ENCODE measurements around the gene GON4L. TPM values are rescaled to one million over a fixed set of nuclear protein-coding genes. Genes with fewer than 3 reads are reported as not detected.
A peak's percentile ranks its signal among the peaks of the same experiment; 100 is the strongest.

GON4L gene
- total and polyA plus RNA-seq, 3 donors from 2014 or later = 36.4 to 108 (median 77.2) TPM

DNA sequence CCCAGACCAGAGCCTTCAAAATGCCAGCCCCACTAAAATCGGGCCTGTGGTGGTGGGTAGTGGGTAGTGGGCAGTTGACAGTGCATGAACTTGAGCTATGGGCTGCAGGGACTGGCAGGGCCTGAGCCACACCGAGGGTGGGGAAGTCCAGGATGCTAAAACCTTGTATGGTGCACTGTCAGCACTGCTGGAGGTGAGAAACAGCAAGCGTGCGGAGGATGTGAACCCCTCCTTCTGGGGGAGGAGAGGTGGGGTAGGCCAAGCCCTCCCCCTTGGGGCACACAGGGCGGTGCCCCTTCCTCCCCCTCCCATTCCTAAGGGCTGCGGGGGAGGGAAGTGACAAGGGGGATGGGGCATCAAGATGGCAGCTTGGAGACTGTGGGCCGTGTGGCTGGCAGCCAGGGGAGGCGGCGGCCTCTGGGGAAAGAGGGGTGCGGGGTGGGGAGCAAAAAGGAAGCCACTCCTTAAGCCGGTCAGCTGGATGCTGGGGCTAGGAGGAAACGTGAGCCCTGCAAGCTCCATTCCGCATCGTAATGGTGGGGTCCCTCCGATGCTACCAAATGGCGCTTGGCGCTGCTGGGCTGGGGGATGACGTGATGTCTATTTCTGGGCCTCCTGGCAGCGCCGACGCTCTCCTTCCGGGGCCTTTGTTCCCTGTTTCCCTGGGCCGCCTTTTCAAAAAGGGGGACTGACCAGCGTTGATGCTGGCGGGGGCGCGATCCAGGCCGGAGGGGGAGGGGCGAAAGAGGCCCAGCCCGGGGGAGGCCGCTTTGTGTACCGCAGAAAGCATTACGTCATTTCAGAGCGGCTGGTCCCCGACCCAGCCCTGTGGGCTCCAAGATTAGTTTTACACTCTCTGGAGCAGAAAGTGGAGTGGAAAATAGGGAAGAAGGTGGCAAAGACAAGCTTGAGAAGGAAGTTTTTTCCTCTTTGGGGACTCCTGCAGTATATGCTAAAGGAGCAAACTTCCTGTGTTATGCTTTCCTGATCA lies 3.2 kb upstream of the GON4L start:
- Histone ChIP-seq H3K4me3 (peak overlapping the region; percentile 51 to 59), H3K4me1 (peaks cover 19% of the 10 kb centered on the region), H3K9me3 (no peaks in the 10 kb centered on the region), H3K36me3 (ENCODE audit: low read depth, missing control alignments) (no peaks in the 10 kb centered on the region), H3K27me3 (no peaks in the 10 kb centered on the region), H3K27ac (peak overlapping the region; percentile 88 to 96)
- no peak for TF ChIP-seq POLR2A (IDR thresholded peaks at IDR 0.05)
- TF ChIP-seq, protein P1, sequence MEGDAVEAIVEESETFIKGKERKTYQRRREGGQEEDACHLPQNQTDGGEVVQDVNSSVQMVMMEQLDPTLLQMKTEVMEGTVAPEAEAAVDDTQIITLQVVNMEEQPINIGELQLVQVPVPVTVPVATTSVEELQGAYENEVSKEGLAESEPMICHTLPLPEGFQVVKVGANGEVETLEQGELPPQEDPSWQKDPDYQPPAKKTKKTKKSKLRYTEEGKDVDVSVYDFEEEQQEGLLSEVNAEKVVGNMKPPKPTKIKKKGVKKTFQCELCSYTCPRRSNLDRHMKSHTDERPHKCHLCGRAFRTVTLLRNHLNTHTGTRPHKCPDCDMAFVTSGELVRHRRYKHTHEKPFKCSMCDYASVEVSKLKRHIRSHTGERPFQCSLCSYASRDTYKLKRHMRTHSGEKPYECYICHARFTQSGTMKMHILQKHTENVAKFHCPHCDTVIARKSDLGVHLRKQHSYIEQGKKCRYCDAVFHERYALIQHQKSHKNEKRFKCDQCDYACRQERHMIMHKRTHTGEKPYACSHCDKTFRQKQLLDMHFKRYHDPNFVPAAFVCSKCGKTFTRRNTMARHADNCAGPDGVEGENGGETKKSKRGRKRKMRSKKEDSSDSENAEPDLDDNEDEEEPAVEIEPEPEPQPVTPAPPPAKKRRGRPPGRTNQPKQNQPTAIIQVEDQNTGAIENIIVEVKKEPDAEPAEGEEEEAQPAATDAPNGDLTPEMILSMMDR (IDR thresholded peaks at IDR 0.05) = no peak
- intact Hi-C loops (cut with DNase I; ENCODE audit: low total_unique reads) = no loop called here
- 0 to 1% methylated on average over 22 to 34 of the region's 35 CpGs for WGBS, 2 donors
- peak; percentile 86 for DNase-seq

DNA sequence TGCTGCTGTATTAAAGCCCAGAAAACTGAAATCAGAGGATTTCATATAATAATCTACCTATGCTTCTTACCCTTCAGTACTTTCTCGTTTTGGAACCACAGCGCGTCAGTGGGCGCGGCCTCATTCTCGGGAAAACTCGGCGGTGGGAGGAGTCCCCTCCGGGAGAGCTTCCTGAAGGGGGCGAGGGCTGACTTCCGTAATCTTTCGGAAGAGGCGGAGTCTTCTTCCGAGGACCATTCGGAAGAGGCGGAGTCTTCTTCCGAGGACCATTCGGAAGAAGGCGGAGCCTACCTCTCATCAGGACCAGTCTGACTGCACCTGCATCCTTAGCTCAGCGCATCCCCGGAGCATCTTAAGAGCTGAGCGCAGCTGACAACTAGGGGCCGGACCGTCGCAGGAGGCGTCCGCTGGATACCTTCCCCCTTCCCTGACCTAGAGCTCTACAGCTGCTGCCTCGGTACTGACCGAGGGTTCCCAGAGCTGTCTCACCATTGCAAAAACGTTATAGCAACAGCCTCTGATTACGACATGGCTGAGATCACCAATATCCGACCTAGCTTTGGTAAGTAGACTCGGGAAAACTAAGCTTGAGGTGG lies 2.3 kb upstream of the GON4L start, which contains the start of gene SYT11:
TSS of gene SYT11 (plus strand) at position 334 of the 596 bp plus-strand sequence. CDS start at position 529, 195 bp downstream.
- Histone ChIP-seq H3K9me3 (no peaks in the 10 kb centered on the region), H3K4me1 (peaks cover 19% of the 10 kb centered on the region), H3K27me3 (no peaks in the 10 kb centered on the region), H3K4me3 (peak within 1 kb of the TSS; percentile 51 to 59), H3K36me3 (ENCODE audit: low read depth, missing control alignments) (no peaks in the 10 kb centered on the region), H3K27ac (peak within 1 kb of the TSS; percentile 88 to 96)
- TF ChIP-seq POLR2A (IDR thresholded peaks at IDR 0.05) = no peak
- TF ChIP-seq, protein P1 (IDR thresholded peaks at IDR 0.05) = no peak
- intact Hi-C loops (cut with DNase I; ENCODE audit: low total_unique reads) = no loop called here
- peak; percentile 97 for DNase-seq
- WGBS, 2 donors = 0 to 1% methylated on average over 21 to 33 of the region's 33 CpGs

DNA sequence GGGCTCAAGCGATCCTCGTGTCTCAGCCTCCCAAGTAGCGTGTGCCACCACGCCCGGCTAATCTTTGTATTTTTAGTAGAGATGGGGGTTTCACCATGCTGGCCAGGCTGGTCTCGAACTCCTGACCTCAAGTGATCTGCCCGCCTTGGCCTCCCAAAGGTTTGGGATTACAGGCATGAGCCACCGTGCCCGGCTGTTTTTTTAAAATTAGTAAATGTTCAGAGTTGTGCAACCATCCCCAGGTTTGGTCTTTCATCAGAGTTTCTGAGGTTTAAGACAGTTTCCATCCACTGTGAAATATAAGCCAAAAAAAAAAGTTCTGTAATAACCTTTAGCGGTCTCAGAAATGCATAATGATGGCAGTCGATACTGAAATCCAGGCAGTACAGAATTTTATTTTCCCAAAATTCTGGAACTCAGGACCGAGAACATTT lies 1.8 kb upstream of the GON4L start:
- peak overlapping the region; percentile 88 to 96 for H3K27ac ChIP-seq
- H3K4me3 ChIP-seq = peak overlapping the region; percentile 51 to 59
- H3K36me3 ChIP-seq (ENCODE audit: low read depth, missing control alignments) = no peaks in the 10 kb centered on the region
- peaks cover 19% of the 10 kb centered on the region for H3K4me1 ChIP-seq
- 38 to 43% methylated on average over 12 of the region's 12 CpGs for WGBS, 2 donors
- no peaks in the 10 kb centered on the region for H3K27me3 ChIP-seq
- intact Hi-C loops (cut with DNase I; ENCODE audit: low total_unique reads) = no loop called here
- TF ChIP-seq, protein P1 (IDR thresholded peaks at IDR 0.05) = no peak
- no peak for TF ChIP-seq POLR2A (IDR thresholded peaks at IDR 0.05)
- no peaks in the 10 kb centered on the region for H3K9me3 ChIP-seq
- DNase-seq = no peak

DNA sequence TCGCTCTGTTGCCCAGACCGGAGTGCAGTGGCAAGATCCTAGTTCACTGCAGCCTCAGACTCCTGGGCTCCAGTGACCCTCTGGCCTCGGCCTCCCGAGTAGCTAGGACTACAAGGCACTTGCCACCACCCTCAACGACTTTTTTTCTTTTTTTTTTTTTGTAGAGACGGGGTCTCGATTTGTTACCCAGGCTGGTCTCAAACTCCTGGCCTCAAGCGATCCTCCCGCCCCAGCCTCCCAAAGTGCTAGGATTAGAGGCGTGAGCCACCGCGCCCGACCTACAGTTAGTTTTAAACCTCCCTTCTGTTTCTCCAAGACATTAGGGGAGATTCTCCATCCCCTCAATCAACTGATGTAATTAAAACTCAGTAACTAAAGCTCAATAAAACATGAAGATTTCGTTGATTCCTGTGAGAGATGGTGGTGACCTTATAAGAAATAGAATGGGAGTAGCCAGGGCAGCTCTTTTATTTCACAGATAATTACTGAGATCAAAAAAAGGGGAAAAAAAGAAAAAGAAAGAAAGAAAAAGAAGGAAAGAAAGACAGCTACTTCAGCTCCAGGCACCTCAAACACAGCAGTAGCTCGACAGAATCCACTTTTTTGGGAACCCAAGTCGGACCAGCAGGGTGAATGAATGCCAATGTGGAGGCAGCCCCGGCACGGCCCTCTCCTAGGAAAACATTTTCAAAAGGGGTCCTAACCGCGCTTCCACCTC lies 598 bp downstream of the GON4L start:
- Histone ChIP-seq H3K36me3 (ENCODE audit: low read depth, missing control alignments) (no peaks in the 10 kb centered on the region), H3K9me3 (no peaks in the 10 kb centered on the region), H3K4me3 (peak overlapping the region; percentile 71 to 74), H3K4me1 (peaks cover 19% of the 10 kb centered on the region), H3K27ac (peak overlapping the region; percentile 28 to 83), H3K27me3 (no peaks in the 10 kb centered on the region)
- no peak for DNase-seq
- TF ChIP-seq, protein P1 (IDR thresholded peaks at IDR 0.05) = no peak
- TF ChIP-seq POLR2A (IDR thresholded peaks at IDR 0.05) = no peak
- WGBS, 2 donors = 32 to 37% methylated on average over 20 of the region's 20 CpGs
- intact Hi-C loops (cut with DNase I; ENCODE audit: low total_unique reads) = no loop called here
